ENCODE results near the gene FAM168B. TPM values are rescaled to one million over a fixed set of nuclear protein-coding genes. Genes with fewer than 3 reads are reported as not detected.

The FAM168B gene
- total RNA-seq, 3 donors from 2014 or later: 101 to 111 (median 107) TPM

DNA sequence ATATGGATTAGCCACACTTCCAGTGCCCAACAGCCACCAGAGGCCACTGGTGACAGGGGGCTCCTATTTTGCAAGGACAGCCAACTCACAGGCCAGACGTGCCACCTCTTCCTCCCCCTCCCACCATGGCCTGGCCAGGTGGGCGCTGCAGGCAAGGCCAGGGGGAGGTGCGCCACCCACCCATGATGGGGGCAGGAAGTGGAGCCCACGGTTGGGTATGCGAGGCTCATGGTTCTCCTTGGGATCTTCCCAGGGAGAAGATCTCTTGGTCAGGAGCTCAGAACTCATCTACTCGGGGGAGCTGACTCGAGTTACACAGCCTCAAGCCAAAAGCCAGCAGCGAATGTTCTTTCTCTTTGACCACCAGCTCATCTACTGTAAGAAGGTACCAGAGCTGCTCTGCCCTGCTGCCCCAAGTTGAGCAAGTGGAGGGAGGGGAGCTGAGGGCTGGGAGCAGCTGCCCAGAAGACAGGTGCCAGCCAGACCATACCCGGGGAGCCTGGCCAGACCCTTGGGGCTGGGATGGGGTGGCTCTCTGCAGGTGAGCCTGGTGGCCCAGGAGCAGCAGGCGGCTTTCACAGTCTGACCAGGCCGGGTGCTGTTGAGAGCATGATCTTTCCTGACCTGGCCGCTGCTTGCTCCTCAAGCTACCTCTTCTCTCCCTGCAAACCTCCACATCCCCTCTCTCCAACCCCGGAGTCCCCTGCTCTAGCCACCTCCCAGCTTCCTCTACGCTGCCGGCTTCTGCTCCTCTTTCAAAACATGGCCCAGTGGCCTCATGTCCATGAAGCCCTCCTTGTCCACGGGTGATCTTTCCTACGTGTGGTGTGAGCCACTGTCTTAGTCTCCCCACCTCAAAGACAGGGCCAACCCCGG is 49.8 kb downstream of the FAM168B start:
- peaks cover 6% of the 10 kb centered on the region for H3K36me3 Mint-ChIP-seq (ENCODE audit: insufficient read depth)
- H3K4me1 Mint-ChIP-seq (ENCODE audit: low read depth): peaks cover 31% of the 10 kb centered on the region
- no peaks in the 10 kb centered on the region for H3K9me3 Mint-ChIP-seq
- no peak overlapping the region for H3K4me3 Mint-ChIP-seq
- peaks cover 4% of the 10 kb centered on the region for H3K27me3 Mint-ChIP-seq (ENCODE audit: low read depth)
- ATAC-seq: no peak
- DNase-seq: no peak

DNA sequence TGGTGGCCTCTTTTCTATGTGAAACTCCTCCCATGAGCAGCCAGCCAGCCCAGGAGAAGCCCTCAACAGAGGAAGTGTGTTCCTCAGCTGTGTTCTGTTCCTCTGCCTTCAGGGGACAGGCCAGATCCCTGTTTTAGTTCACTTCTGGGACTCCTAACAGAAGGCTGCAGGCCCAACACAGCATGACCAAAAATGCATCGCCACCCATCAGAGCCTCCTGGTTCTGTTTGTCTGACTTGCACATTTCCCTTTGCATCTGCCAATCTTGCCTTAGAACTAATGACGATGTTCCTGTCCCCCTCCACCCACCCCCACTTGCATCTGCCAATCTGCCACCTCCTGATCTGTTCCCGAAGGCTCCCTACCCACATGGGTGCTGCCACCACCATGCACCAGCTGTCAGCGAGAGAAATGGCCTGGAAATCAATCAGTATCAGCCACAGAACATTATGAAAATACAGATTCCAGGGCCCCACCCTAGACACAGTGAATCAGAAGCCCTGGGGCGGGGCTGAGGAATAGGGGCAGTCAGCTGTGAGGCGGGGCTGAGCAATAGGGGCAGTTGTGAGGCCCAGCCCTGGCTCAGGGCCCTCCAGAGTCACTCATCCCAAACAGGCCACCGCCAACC is 51.0 kb downstream of the FAM168B start:
- ATAC-seq: no peak
- peaks cover 6% of the 10 kb centered on the region for H3K27me3 Mint-ChIP-seq (ENCODE audit: low read depth)
- peaks cover 31% of the 10 kb centered on the region for H3K4me1 Mint-ChIP-seq (ENCODE audit: low read depth)
- H3K36me3 Mint-ChIP-seq (ENCODE audit: insufficient read depth): peaks cover 4% of the 10 kb centered on the region
- no peak overlapping the region for H3K4me3 Mint-ChIP-seq
- no peak for DNase-seq
- H3K9me3 Mint-ChIP-seq: no peaks in the 10 kb centered on the region

DNA sequence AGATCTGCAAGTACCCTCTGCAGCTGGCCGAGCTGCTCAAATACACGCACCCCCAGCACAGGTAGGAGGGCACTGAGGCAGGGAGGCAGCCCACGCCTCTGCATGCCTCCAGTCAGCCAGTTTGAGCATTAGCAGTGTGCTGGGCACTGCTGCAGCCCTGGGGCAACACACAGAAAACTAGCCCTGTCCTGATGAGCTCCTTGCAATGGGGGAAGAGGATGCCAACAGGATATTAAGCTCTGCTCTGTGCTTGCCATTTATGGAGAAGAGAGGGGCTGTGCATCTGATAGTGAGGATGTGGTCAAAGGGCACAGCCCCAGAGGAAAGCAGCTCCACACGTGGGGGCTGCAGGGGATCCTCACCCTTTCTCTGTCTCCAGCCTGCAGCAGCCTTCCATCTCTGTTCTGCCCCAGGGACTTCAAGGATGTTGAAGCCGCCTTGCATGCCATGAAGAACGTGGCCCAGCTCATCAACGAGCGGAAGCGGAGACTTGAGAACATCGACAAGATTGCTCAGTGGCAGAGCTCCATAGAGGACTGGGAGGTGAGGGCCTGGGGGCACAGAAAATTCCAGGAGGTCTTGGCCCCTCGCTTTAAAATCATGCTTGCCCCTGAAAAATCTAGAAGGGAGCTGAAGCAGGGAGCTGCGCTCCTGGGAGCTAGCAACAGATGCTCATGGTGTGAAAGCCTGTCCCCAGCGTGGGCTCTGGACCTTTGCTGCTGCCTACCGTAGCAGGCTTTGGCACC is 51.7 kb downstream of the FAM168B start:
- peak in 1 of 2 donors; percentile 1 for ATAC-seq
- no peak for DNase-seq
- Mint-ChIP-seq H3K4me3 (peak overlapping the region; percentile 73), H3K27me3 (ENCODE audit: low read depth) (peaks cover 9% of the 10 kb centered on the region), H3K4me1 (ENCODE audit: low read depth) (peaks cover 31% of the 10 kb centered on the region), H3K9me3 (no peaks in the 10 kb centered on the region), H3K36me3 (ENCODE audit: insufficient read depth) (peaks cover under 1% of the 10 kb centered on the region)

DNA sequence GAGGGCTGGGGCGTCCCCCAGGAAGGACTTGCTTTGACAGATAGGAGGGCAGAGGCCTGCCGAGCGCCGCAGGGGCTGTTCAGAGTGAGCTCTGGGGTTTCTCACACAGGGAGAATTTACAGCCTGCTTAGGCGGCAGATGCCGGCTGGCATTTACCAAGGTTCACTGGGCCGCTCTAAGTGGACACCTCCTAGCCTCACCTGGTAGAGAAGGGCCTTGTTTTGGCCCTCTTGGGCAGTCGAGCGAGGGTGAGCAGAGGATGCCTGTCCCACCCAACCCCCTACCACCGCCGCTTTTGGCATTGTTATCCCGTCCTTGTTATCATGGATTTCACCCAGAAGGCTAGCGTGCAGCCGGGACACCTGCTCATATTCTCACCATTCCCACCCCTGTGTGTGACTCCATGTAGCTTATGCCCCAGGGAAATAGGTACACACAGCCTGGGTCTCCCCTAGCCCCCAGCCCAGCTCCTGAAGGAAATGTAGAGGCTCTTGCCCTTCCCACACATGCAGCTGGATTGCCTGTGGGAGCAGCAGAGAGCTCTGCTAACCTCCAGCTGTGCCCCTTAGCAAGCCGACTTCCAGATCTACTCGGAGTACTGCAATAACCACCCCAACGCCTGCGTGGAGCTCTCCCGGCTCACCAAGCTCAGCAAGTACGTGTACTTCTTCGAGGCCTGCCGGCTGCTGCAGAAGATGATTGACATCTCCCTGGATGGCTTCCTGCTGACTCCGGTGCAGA is 52.4 kb downstream of the FAM168B start:
- ATAC-seq (peak; percentile 29 to 32), DNase-seq (no peak)
- no peaks in the 10 kb centered on the region for H3K36me3 Mint-ChIP-seq (ENCODE audit: insufficient read depth)
- H3K9me3 Mint-ChIP-seq: no peaks in the 10 kb centered on the region
- H3K4me1 Mint-ChIP-seq (ENCODE audit: low read depth): peaks cover 31% of the 10 kb centered on the region
- peak overlapping the region; percentile 73 for H3K4me3 Mint-ChIP-seq
- peaks cover 15% of the 10 kb centered on the region for H3K27me3 Mint-ChIP-seq (ENCODE audit: low read depth)

DNA sequence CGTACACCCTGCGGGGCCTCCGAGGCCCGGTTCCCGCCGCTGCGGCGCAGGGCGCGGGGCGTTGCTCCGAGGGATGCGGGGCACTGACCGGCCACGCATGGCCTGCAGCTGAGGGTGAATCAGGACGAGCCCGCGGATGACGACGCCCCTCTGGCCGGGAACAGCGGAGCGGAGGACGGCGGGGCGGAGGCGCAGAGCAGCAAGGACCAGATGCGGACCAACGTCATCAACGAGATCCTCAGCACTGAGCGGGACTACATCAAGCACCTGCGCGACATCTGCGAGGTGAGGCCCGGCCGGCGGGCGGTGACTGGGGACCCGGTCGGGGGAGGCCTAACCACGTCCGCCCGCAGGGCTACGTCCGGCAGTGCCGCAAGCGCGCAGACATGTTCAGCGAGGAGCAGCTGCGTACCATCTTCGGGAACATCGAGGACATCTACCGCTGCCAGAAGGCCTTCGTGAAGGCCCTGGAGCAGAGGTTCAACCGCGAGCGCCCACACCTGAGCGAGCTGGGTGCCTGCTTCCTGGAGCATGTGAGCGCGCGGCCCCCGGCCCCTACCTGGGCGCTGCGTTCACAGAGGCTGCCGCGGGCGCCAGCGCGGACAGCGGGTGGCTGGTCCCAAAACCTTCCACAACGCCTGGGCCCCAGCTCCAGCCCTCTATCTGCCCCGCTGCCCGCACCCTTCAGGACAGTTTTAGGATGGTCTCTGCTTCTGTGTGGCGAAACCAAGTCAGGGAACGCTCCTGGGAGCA is 53.2 kb downstream of the FAM168B start:
- DNase-seq: no peak
- peak; percentile 24 to 50 for ATAC-seq
- Mint-ChIP-seq H3K27me3 (ENCODE audit: low read depth) (peaks cover 20% of the 10 kb centered on the region), H3K4me1 (ENCODE audit: low read depth) (peaks cover 31% of the 10 kb centered on the region), H3K36me3 (ENCODE audit: insufficient read depth) (no peaks in the 10 kb centered on the region), H3K4me3 (peak overlapping the region; percentile 73), H3K9me3 (no peaks in the 10 kb centered on the region)

DNA sequence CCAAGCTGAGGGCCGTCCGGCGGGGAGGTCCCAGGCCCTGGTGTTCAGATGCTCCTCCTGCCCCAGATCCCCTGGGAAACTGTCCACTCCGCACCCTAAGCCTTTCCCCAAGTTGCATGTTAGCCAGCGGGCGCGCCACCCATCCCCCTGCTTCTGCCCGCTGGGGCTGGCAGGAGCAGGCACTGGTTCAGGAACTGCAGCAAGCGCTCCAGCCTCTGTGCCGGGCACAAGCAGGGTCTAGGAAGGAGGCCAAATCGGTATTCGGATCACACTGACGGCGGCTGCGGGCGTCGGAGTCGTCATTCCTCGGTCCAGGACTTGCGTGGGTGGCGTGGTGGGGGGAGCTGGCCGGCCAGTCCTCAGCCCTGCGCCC is 53.7 kb downstream of the FAM168B start:
- Mint-ChIP-seq H3K27me3 (ENCODE audit: low read depth) (peaks cover 20% of the 10 kb centered on the region), H3K9me3 (no peaks in the 10 kb centered on the region), H3K4me1 (ENCODE audit: low read depth) (peaks cover 31% of the 10 kb centered on the region), H3K4me3 (peak overlapping the region; percentile 48), H3K36me3 (ENCODE audit: insufficient read depth) (no peaks in the 10 kb centered on the region)
- DNase-seq (no peak), ATAC-seq (no peak)

DNA sequence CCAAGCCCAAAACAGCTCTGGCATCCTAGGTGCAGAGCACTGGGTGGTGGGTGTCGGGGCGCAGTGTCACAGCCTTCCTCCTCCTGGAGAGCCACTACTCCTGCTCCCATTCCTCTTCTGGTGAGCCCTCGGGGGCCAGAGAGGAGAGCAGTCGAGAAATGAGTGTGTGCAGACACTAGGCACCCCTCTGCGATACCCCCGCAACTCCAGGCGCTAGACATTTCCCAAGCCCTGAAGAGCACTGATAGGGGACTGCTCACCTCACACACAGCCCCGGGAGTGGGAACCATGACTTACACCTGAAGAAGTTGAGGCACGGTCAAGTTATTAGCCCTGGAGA is 54.2 kb downstream of the FAM168B start:
- H3K36me3 Mint-ChIP-seq (ENCODE audit: insufficient read depth): no peaks in the 10 kb centered on the region
- no peaks in the 10 kb centered on the region for H3K9me3 Mint-ChIP-seq
- H3K27me3 Mint-ChIP-seq (ENCODE audit: low read depth): peaks cover 24% of the 10 kb centered on the region
- DNase-seq (no peak), ATAC-seq (no peak)
- peak overlapping the region; percentile 48 for H3K4me3 Mint-ChIP-seq
- H3K4me1 Mint-ChIP-seq (ENCODE audit: low read depth): peaks cover 31% of the 10 kb centered on the region

DNA sequence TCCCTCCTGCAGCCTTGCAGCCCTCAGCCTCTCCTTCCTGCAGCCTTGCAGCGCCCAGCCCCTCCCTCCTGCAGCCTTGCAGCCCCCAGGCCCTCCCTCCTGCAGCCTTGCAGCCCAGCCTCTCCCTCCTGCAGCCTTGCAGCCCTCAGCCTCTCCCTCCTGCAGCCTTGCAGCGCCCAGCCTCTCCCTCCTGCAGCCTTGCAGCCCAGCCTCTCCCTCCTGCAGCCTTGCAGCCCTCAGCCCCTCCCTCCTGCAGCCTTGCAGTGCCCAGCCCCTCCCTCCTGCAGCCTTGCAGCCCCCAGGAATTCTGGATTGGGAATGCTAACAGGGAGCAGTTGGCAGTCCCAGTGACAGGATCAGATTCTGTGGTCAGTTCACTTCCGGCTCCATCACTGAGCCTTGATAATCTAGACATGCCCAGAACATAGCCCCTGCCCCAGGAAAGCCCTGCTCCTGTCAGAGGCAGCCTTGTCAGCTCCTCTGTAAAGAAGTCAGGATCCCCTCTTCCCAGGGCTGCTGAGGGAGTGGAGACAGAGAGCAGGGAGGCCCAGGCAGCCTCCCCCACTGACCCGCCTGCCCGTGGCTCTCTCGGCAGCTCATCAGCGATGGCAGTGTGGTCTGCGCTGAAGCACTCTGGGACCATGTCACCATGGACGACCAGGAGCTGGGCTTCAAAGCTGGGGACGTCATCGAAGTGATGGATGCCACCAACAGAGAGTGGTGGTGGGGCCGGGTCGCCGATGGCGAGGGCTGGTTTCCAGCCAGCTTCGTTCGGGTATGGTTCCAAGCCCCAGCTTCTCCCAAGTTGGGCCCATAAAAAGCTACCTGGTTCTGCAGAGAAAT is 54.8 kb downstream of the FAM168B start:
- Mint-ChIP-seq H3K36me3 (ENCODE audit: insufficient read depth) (no peaks in the 10 kb centered on the region), H3K9me3 (no peaks in the 10 kb centered on the region), H3K27me3 (ENCODE audit: low read depth) (peaks cover 30% of the 10 kb centered on the region), H3K4me3 (no peak overlapping the region), H3K4me1 (ENCODE audit: low read depth) (peaks cover 32% of the 10 kb centered on the region)
- no peak for DNase-seq
- no peak for ATAC-seq

DNA sequence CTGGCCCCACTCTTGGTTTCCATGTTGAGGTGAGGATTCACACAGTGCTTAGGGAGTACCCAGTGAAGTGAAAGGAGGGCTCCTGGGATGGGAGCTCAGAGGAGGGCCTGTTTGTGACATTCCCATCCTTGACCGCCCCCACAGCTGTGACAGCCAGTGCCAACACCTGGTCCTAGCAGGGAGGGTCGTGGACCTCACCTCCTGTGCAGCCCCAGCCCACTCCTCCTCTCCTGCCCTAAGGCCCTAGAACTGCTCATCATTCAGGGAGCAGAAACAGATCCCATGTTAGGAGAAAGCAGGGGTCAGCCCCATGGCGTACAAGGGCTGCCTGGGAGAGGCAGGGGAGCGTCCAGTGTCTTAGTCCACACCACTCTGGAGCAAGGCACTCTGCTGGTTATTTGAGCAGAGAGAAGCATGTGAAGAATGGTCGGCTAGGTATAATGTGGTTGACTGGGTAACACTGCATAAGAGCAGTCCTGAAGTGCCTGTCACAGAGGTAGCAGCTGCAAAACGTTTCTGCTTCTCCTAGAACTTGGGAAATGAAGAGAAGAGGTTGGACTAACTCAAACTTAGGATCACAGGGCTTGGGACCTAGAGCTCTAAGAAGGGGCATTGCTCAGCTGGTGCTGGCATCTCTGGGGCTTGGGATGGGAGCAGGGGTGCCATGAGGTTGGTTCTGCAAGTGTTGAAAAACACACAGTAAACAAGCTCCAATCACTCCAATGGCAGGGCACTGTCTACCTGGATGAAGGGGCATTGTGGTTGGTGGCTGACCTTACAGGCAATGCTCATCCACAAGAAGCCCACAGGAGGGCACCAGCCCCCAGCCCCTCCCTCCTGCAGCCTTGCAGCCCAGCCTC is 55.6 kb downstream of the FAM168B start:
- Mint-ChIP-seq H3K9me3 (no peaks in the 10 kb centered on the region), H3K4me3 (no peak overlapping the region), H3K27me3 (ENCODE audit: low read depth) (peaks cover 33% of the 10 kb centered on the region), H3K4me1 (ENCODE audit: low read depth) (peaks cover 33% of the 10 kb centered on the region), H3K36me3 (ENCODE audit: insufficient read depth) (no peaks in the 10 kb centered on the region)
- ATAC-seq (no peak), DNase-seq (no peak)

DNA sequence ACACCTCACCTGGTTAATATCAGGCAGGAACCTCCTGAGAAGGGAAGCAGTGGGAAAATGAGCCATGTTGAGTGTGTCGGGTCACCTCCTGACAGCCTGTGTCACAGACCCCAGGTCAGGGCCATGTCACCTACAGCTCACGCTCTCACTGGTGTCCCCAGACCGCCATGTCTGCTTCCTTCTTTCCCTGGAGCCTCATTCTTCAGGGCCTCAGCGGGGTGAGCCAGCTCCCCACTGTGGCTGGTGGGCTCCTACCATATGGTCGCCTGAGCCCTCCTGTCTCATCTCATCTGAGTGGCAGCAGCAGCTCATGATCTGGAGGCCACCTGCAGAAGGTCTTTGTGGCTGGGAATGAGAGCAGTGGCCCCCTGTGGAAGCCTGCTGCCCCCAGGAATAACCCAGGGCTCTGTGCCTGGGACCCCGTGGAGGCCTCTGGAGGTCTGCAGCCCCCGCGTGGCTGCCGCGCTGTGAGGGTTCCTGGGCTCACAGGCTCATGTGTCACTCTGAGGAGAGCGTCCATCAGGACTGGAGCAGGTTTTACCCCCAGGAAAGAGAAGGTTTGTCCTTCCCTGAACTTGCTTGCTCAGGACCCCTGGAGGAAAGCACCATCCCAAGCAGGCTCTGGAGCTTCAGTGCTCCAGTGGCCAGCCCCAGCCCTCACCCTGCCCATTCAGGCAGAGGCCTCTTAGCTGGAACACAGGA is 56.4 kb downstream of the FAM168B start:
- peaks cover 33% of the 10 kb centered on the region for H3K27me3 Mint-ChIP-seq (ENCODE audit: low read depth)
- no peaks in the 10 kb centered on the region for H3K9me3 Mint-ChIP-seq
- no peaks in the 10 kb centered on the region for H3K36me3 Mint-ChIP-seq (ENCODE audit: insufficient read depth)
- ATAC-seq (no peak), DNase-seq (no peak)
- H3K4me3 Mint-ChIP-seq: peak overlapping the region; percentile 42
- peaks cover 25% of the 10 kb centered on the region for H3K4me1 Mint-ChIP-seq (ENCODE audit: low read depth)

DNA sequence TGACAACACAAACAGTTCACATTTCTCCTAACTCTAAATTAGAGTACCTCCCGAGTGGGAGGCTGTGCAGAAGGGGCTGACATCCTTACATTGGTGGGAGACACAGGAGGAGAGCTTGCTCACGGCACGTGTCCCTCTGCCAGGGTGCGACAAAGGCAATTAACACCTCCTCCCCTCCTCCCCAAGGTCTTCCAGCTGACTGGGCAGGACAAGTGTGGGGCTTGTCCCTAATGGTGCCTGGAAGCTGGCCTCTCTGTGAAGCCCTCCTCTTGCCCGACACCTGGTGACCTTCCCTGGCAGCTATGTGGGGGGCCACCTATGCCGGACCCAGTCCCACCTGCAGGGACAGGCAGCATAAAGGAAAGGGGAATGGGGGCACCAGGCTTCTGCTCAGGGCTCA is 57.0 kb downstream of the FAM168B start:
- ATAC-seq (no peak), DNase-seq (no peak)
- H3K4me3 Mint-ChIP-seq: no peak overlapping the region
- no peaks in the 10 kb centered on the region for H3K36me3 Mint-ChIP-seq (ENCODE audit: insufficient read depth)
- H3K4me1 Mint-ChIP-seq (ENCODE audit: low read depth): peaks cover 19% of the 10 kb centered on the region
- H3K9me3 Mint-ChIP-seq: no peaks in the 10 kb centered on the region
- peaks cover 33% of the 10 kb centered on the region for H3K27me3 Mint-ChIP-seq (ENCODE audit: low read depth)

DNA sequence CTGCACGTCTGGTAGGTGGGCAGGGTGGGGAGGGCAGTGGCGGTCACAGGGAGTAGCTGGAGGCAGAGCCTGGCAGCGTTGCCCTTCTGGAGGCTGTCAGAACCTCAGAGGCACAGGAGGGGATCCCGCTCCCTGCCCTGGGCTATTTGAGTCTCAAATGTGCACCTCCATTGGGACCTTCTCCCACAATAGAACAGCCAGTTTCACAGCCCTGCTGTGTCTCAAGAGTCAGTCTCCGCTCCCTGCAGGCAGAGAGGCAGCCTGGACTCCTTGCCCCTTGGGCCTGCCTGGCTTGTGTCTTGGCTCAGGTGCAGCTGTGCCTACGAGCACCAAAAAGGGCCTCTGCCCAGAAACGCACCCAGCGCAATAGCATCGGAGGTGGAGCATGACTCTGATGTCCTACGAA is 57.4 kb downstream of the FAM168B start:
- H3K36me3 Mint-ChIP-seq (ENCODE audit: insufficient read depth): no peaks in the 10 kb centered on the region
- ATAC-seq: no peak
- H3K9me3 Mint-ChIP-seq: no peaks in the 10 kb centered on the region
- H3K4me1 Mint-ChIP-seq (ENCODE audit: low read depth): peaks cover 15% of the 10 kb centered on the region
- no peak for DNase-seq
- peak overlapping the region; percentile 24 for H3K4me3 Mint-ChIP-seq
- H3K27me3 Mint-ChIP-seq (ENCODE audit: low read depth): peaks cover 33% of the 10 kb centered on the region

Measured in activated T-cell treated with anti-CD3 and anti-CD28 coated beads, Interleukin-2, amount 50 U/mL, for 4 hours (primary cell).